A549 (cell line): ENCODE data around the gene PPP2R3C. TPM values are rescaled to one million over a fixed set of nuclear protein-coding genes. Genes with fewer than 3 reads are reported as not detected.

Source experiments
- ATAC-seq, 2 experiments: fragments of 200-7000 bp in 1 of 2; fragments of >200 bp in 1 of 2; cut with Nextera tagmentation in 1 of 2; cut with Tn5 transposase in 1 of 2; 3 replicates each; pipeline versions ENCODE4 v1.8.0 to v1.9.1; 2018 to 2020; ENCODE audit warnings: mild to moderate bottlenecking in 1 of 2, moderate library complexity in 1 of 2
- CTCF ChIA-PET: fragments of 300-600 bp; sonication (Branson Sonifier 250); formaldehyde crosslinking; extraction: SDS; loops from one replicate; lab custom pipeline; 2021; ENCODE audit warnings: antibody characterized with exemption, inconsistent platforms; lab: Yijun Ruan, JAX
- POLR2A ChIA-PET: fragments of 350-600 bp; formaldehyde crosslinking; extraction: SDS; loops from one replicate; lab custom pipeline; 2021; ENCODE audit warnings: antibody characterized with exemption, inconsistent platforms; lab: Yijun Ruan, JAX
- DNase-seq, 2 experiments: peaks; one replicate each; pipeline versions ENCODE4 v3.0.0 to v3.0.0-alpha.2; 2011 to 2016; ENCODE audit warnings: low read depth in 1 of 2, low spot score in 1 of 2
- FAIRE-seq: peaks from 2 replicates; lab custom pipeline; 2011; peaks lifted over from hg19 to GRCh38; lab: Jason Lieb, UNC
- H3K27ac ChIP-seq, 2 experiments: fragments of >200 bp; sonication (Bioruptor Twin); formaldehyde crosslinking; 3 replicates each; pipeline ENCODE4 v1.5.1; 2016 to 2017
- H3K4me1 ChIP-seq: fragments of >200 bp; sonication (Bioruptor Twin); formaldehyde crosslinking; 3 replicates; pipeline ENCODE4 v1.6.1; 2016
- H3K4me2 ChIP-seq: fragments of >200 bp; sonication (Bioruptor Twin); formaldehyde crosslinking; 3 replicates; pipeline ENCODE4 v1.6.1; 2016
- H3K4me3 ChIP-seq: fragments of >200 bp; sonication (Bioruptor Twin); formaldehyde crosslinking; 3 replicates; pipeline ENCODE4 v1.5.1; 2016
- H3K9me3 ChIP-seq: fragments of >200 bp; sonication (Bioruptor Twin); formaldehyde crosslinking; 3 replicates; pipeline ENCODE4 v1.6.1; 2016
- CBX2 ChIP-seq: fragments of 200-600 bp; sonication (generic); IDR thresholded peaks from 2 replicates; pipeline ENCODE4 v1.6.1; 2016; ENCODE audit warnings: low read depth, mild to moderate bottlenecking, borderline replicate concordance
- CHD4 ChIP-seq: fragments of 200-600 bp; sonication (generic); IDR thresholded peaks from 2 replicates; pipeline ENCODE4 v1.6.1; 2016; ENCODE audit warnings: antibody characterized with exemption, mild to moderate bottlenecking, borderline replicate concordance
- FOSB ChIP-seq: fragments of 250-450 bp; sonication (Bioruptor Pico); IDR thresholded peaks from 2 replicates; pipeline ENCODE4 v1.5.0; 2020; ENCODE audit warnings: mild to moderate bottlenecking, moderate library complexity
- FOXS1 ChIP-seq: fragments of 250-450 bp; sonication (Bioruptor Pico); IDR thresholded peaks from 2 replicates; pipeline ENCODE4 v1.5.0; 2020; ENCODE audit warnings: mild to moderate bottlenecking, moderate library complexity
- GATA3 ChIP-seq: IDR thresholded peaks from 2 replicates; pipeline ENCODE4 v1.6.1; 2012; ENCODE audit warnings: borderline replicate concordance
- KDM5A ChIP-seq: fragments of 200-600 bp; sonication (generic); IDR thresholded peaks from 2 replicates; pipeline ENCODE4 v1.6.1; 2016; ENCODE audit warnings: antibody characterized with exemption, mild to moderate bottlenecking
- MYC ChIP-seq: IDR thresholded peaks from 2 replicates; pipeline ENCODE4 v1.6.1; 2012; ENCODE audit warnings: mild to moderate bottlenecking, inconsistent platforms, low read length, improper control_type of control experiment, borderline replicate concordance
- NR3C1 ChIP-seq: fragments of >200 bp; sonication (Bioruptor Twin); formaldehyde crosslinking; IDR thresholded peaks from 3 replicates; pipeline ENCODE4 v1.6.1; 2017
- PBX3 ChIP-seq: IDR thresholded peaks from 2 replicates; pipeline ENCODE4 v1.6.1; 2012
- RAD21 ChIP-seq, 2 experiments: fragments of >200 bp in 1 of 2; sonication (Bioruptor Twin) in 1 of 2; formaldehyde crosslinking in 1 of 2; IDR thresholded peaks in 1 of 2; conservative IDR thresholded peaks in 1 of 2; 2 replicates in 1 of 2; 3 replicates in 1 of 2; pipeline ENCODE4 v1.6.1; 2012 to 2018; ENCODE audit warnings: inconsistent platforms in 1 of 2
- REST ChIP-seq: fragments of 200-600 bp; sonication (generic); IDR thresholded peaks from 2 replicates; pipeline ENCODE4 v1.6.1; 2016; ENCODE audit warnings: antibody characterized with exemption, mild to moderate bottlenecking, moderate library complexity
- SREBF2 ChIP-seq: fragments of 450-650 bp; IDR thresholded peaks from 2 replicates; pipeline ENCODE4 v1.6.1; 2014; ENCODE audit warnings: mild to moderate bottlenecking, moderate library complexity
- TFCP2L1 ChIP-seq: fragments of 250-450 bp; sonication (Bioruptor Pico); IDR thresholded peaks from 2 replicates; pipeline ENCODE4 v1.5.0; 2021; ENCODE audit warnings: mild to moderate bottlenecking
- ZFP36 ChIP-seq: fragments of 450-650 bp; IDR thresholded peaks from 2 replicates; pipeline ENCODE4 v1.6.1; 2014; ENCODE audit warnings: borderline replicate concordance; ENCODE audit not compliant: partially characterized antibody
- ZSCAN20 ChIP-seq: fragments of 250-450 bp; sonication (Bioruptor Pico); IDR thresholded peaks from 2 replicates; pipeline ENCODE4 v1.8.0; 2022; ENCODE audit warnings: mild to moderate bottlenecking, moderate library complexity
- WGBS: methylation state at CpG from one replicate; pipeline ENCODE4 v1.1.6; 2017; ENCODE audit errors: missing lambda C conversion rate; 5-methylcytosine and 5-hydroxymethylcytosine counted together
- polyA plus RNA-seq, 4 experiments: library from polyadenylated mRNA; depleted of rRNA in 3 of 4; stranded (reverse); fragments of >200 nt; fragmentation: RNase III in 1 of 4; extraction: RNeasy Plus Mini Kit Qiagen cat#74134 plus additional on column Dnase treatment in 1 of 4; gene quantifications; 2 replicates in 3 of 4; 3 replicates in 1 of 4; pipeline ENCODE4 v1.2.3, GENCODE V29; 2011 to 2017
- TF ChIP-seq, protein P1 (sequence below): fragments of >200 bp; sonication (Bioruptor Twin); formaldehyde crosslinking; IDR thresholded peaks from 2 replicates; pipeline ENCODE4 v1.6.1; 2016
- TF ChIP-seq, protein P2 (sequence below): IDR thresholded peaks from 2 replicates; pipeline ENCODE4 v1.6.1; 2012; ENCODE audit warnings: low read depth, borderline replicate concordance
- TF ChIP-seq, protein P3 (sequence below): fragments of 250-450 bp; sonication (Bioruptor Pico); IDR thresholded peaks from 2 replicates; pipeline ENCODE4 v1.5.0; 2020; ENCODE audit warnings: low read depth, mild to moderate bottlenecking, moderate library complexity

The PPP2R3C gene
- polyA plus RNA-seq, 2 of the 4 experiments (the other 2 are of a cell fraction), result 19.2 to 32.1 TPM

DNA sequence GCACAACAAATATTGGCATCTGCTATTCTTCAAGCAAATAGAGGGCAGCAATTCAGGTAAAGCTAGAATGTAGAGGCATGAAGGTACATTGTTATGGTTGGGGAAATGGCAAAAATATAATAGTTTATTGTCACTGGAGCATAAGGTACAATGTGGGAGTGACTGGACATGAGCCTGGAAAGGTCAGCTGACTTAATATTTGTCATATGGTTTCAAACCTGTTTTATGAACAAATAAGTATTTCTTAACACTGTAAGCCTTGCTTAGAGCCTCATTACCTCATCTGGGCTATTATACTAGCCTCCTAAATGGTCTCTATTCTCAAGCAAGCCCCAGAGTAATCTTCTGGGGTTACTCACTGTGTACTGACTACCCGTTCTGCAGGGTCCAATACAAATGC is 42.0 kb downstream of the PPP2R3C start:
- CTCF ChIA-PET, result interaction anchor here (0.6 kb wide), 1 partner anchor 15 kb away, joined by 4 read pairs; no protein-coding TSS in a partner anchor
- Histone ChIP-seq H3K4me1 (no peaks in the 10 kb centered on the region), H3K27ac (no peak overlapping the region), H3K4me2 (no peak overlapping the region), H3K4me3 (no peak overlapping the region), H3K9me3 (no peaks in the 10 kb centered on the region)
- FAIRE-seq, result no peak
- TF ChIP-seq NR3C1 (no peak), CHD4 (no peak), ZSCAN20 (no peak), GATA3 (no peak), SREBF2 (no peak), FOSB (CRISPR knock-in tag) (no peak)
- TF ChIP-seq, protein P1, sequence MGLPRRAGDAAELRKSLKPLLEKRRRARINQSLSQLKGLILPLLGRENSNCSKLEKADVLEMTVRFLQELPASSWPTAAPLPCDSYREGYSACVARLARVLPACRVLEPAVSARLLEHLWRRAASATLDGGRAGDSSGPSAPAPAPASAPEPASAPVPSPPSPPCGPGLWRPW, result no peak
- TF ChIP-seq, protein P2, sequence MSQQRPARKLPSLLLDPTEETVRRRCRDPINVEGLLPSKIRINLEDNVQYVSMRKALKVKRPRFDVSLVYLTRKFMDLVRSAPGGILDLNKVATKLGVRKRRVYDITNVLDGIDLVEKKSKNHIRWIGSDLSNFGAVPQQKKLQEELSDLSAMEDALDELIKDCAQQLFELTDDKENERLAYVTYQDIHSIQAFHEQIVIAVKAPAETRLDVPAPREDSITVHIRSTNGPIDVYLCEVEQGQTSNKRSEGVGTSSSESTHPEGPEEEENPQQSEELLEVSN, result no peak
- ATAC-seq, result no peak
- DNase-seq, result no peak
- POLR2A ChIA-PET, result no interaction called here
- 63% methylated on average over 1 of the region's 1 CpG for WGBS

DNA sequence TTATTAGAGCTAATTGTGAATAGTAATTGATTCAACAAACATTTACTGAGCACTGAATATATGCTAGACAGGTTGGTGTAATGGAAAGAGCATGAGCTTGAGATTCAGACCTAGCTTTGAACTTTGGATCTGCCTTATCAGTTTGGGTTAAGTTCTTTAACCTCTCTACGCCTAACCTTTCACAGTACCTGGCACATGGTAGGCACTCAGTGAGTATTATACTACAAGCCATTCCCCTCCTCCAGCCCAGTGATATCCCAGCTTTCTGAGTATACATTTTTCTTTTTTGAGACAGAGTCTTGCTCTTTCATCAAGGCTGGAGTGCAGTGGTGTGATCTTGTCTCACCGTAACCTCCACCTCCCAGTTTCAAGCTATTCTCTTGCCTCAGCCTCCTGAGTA is 43.7 kb downstream of the PPP2R3C start:
- DNase-seq (no peak), ATAC-seq (no peak), FAIRE-seq (no peak)
- ChIA-PET POLR2A (interaction anchor here (1.3 kb wide), 1 partner anchor 32 kb away, joined by 8 read pairs; the partner anchor contains the start of gene FAM177A1), CTCF (interaction anchor here (0.5 to 1.3 kb wide), 3 partner anchors 15 to 137 kb away, joined by 3 read pairs; no protein-coding TSS in a partner anchor)
- no peak overlapping the region for H3K4me2 ChIP-seq
- WGBS, result 97% methylated on average over 2 of the region's 2 CpGs
- TF ChIP-seq KDM5A, result no peak
- no peak for TF ChIP-seq ZSCAN20
- TF ChIP-seq RAD21 (conservative IDR thresholded peaks at IDR 0.05 in 1 of 2, IDR thresholded peaks at IDR 0.05 in 1 of 2), result no peak
- TF ChIP-seq FOXS1 (CRISPR knock-in tag), result no peak
- TF ChIP-seq ZFP36, result no peak
- TF ChIP-seq, protein P3, sequence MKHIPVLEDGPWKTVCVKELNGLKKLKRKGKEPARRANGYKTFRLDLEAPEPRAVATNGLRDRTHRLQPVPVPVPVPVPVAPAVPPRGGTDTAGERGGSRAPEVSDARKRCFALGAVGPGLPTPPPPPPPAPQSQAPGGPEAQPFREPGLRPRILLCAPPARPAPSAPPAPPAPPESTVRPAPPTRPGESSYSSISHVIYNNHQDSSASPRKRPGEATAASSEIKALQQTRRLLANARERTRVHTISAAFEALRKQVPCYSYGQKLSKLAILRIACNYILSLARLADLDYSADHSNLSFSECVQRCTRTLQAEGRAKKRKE, result no peak
- TF ChIP-seq REST, result no peak
- no peak for TF ChIP-seq NR3C1
- no peak for TF ChIP-seq MYC
- no peak for TF ChIP-seq CBX2
- TF ChIP-seq PBX3, result no peak
- TF ChIP-seq TFCP2L1 (CRISPR knock-in tag), result no peak
- H3K4me1 ChIP-seq, result no peaks in the 10 kb centered on the region
- no peak overlapping the region for H3K4me3 ChIP-seq
- H3K9me3 ChIP-seq, result no peaks in the 10 kb centered on the region
- no peak overlapping the region for H3K27ac ChIP-seq
